Measurements from ENCODE around the gene AHCYL2.

The AHCYL2 gene

GRCh38 chr7:129224251-129225205 lies at the start of gene AHCYL2:
AHCYL2 (plus strand) TSS chr7:129225030.
- peak; percentile 97 for DNase-seq

GRCh38 chr7:129176916-129177710 lies 47.7 kb upstream of the AHCYL2 start:
- no peak for DNase-seq

GRCh38 chr7:129184981-129185670 lies 39.7 kb upstream of the AHCYL2 start:
- DNase-seq: no peak

- no peak for DNase-seq
These were observed 38.0 kb upstream of the AHCYL2 start for GRCh38 chr7:129186749-129187260.

- DNase-seq: no peak
These were observed 37.0 kb upstream of the AHCYL2 start for GRCh38 chr7:129187681-129188371.

GRCh38 chr7:129188372-129188891 lies 36.4 kb upstream of the AHCYL2 start, which contains the start of gene SMO:
SMO (plus strand) TSS chr7:129188633; CDS start chr7:129189152, 519 bp downstream.
- DNase-seq: no peak

- DNase-seq: no peak
These were observed 35.8 kb upstream of the AHCYL2 start for GRCh38 chr7:129188892-129189660.

- DNase-seq: no peak
These were observed 35.0 kb upstream of the AHCYL2 start for GRCh38 chr7:129189661-129190310.

GRCh38 chr7:129191272-129191671 lies 33.6 kb upstream of the AHCYL2 start:
- DNase-seq: no peak

GRCh38 chr7:129193892-129194291 lies 30.9 kb upstream of the AHCYL2 start:
- no peak for DNase-seq

GRCh38 chr7:129197771-129198170 lies 27.1 kb upstream of the AHCYL2 start:
- DNase-seq: no peak

- no peak for DNase-seq
These were observed 25.4 kb upstream of the AHCYL2 start for GRCh38 chr7:129199406-129199805.

- no peak for DNase-seq
These were observed 22.6 kb upstream of the AHCYL2 start for GRCh38 chr7:129202058-129202777.

- DNase-seq: no peak
These were observed 21.6 kb upstream of the AHCYL2 start for GRCh38 chr7:129203050-129203741.

GRCh38 chr7:129205126-129205818 lies 19.6 kb upstream of the AHCYL2 start:
- no peak for DNase-seq

- no peak for DNase-seq
These were observed 18.6 kb upstream of the AHCYL2 start for GRCh38 chr7:129205987-129206785.

- DNase-seq: no peak
These were observed 16.2 kb upstream of the AHCYL2 start for GRCh38 chr7:129208667-129209066.

Data from activated gamma-delta T cell treated with Interleukin-2 at 50 U/mL for 16 hours (primary cell).